Activated CD8-positive, alpha-beta memory T cell treated with anti-CD3 and anti-CD28 coated beads for 36 hours (primary cell): ENCODE results near the gene PCNX2. TPM values are rescaled to one million over a fixed set of nuclear protein-coding genes. Genes with fewer than 3 reads are reported as not detected.

Experiments
- CTCF ChIA-PET: fragments of 350-600 bp; sonication (Branson Sonifier 250); formaldehyde crosslinking; loops from one replicate; lab custom pipeline; 2021; ENCODE audit warnings: antibody characterized with exemption; lab: Charles Lee
- POLR2A ChIA-PET: fragments of 350-600 bp; sonication (Branson Sonifier 250); formaldehyde crosslinking; loops from one replicate; lab custom pipeline; 2021; ENCODE audit warnings: antibody characterized with exemption; lab: Charles Lee
- total RNA-seq, 2 experiments: library from RNA; stranded (reverse); gene quantifications; one replicate each; pipeline ENCODE4 v1.2.3, GENCODE V29; 2021

Gene PCNX2
- total RNA-seq, 2 experiments from 2014 or later = 18.7 to 20.2 TPM

DNA sequence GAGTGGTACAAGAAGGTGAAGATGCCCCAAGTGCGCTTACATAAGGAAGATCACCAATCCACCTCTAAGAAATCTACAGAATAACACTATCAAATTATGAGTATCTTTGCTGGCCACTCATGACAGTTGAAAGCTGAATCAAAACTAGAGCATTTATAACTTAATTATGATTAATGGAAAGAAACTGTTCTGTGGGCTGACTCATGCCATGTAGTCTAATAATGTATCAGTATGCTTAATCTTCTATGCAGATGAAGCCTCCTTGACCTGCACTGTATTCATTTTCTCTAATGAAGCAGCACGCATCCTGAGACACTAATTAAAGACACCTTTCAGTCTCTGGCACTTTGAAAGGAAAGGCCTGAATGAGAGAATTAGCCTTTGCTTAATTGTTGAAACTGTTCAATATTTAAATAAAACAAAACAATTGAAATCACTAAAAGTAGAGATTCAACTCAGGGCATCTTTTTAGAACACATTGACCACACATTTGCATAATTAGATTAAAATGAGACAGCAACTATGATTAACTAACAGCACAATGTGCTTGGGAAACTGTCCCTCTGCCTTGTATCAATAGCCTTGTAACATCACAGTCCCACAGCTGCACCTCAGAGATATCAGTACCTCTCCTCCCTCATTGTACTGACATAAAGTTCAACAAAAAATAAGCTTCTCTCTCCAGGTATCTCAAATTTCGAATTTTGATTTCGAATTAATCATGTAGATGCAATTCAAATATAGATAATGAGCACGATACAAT, 239.5 kb downstream of the PCNX2 start:
- CTCF ChIA-PET = no interaction called here
- POLR2A ChIA-PET = no interaction called here

DNA sequence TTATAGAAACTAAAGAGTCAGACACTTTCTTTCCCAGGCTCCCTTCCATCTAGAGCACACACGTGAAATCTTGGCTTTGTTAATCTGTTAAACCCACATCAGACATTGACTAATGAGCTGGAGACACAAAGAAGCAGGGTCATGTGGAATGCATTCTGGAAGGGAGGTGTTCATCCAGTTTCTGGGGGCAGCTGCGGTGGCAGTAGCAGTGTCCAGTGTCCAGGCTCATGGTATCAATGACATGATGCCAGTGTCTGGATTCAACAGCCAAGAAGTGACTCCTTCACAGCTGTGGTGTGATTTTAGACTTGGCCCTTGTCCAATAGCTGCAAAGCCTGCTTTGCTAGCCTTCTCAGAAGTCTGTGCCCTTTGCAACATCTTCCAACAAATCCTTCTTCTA, 249.9 kb downstream of the PCNX2 start:
- POLR2A ChIA-PET = no interaction called here
- CTCF ChIA-PET = no interaction called here

DNA sequence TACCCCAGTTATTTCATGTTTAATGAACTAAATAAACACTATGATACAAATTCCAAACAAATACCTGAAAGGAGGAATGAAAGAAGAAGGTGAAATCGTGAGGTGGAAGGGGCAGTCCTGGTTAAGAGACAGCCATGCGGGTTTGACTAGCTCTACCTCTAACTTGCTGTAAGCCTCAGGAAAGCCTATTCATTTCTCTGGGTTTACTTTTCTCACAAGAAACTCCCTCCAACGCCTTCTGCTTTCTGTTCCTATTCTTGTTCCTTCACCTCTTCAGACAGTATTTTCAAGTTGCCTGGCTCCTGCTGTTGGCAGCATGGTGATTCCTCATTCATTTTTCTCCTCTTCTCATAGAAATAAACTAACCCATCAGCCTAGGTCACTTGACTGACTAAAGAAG, 252.7 kb downstream of the PCNX2 start:
- ChIA-PET CTCF (no interaction called here), POLR2A (no interaction called here)

DNA sequence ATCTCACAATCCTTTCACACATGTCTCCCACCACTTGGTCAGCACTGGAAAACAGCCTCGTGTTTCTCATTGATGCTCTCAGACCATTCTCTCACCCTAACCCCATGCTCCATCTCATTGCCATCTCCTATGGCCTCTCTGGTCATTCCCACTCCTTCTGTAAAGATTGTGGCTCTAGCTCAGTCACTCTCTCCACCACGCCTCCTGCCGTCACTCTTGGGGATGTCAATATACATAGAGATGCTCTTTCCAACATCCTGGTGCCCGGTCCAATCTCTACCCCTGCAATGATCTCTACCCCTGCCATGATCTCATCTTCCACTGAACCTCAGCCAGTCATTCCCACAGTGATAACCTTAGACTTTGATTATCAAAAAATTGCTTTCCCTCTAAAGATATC, 255.0 kb downstream of the PCNX2 start:
- ChIA-PET CTCF (no interaction called here), POLR2A (no interaction called here)

DNA sequence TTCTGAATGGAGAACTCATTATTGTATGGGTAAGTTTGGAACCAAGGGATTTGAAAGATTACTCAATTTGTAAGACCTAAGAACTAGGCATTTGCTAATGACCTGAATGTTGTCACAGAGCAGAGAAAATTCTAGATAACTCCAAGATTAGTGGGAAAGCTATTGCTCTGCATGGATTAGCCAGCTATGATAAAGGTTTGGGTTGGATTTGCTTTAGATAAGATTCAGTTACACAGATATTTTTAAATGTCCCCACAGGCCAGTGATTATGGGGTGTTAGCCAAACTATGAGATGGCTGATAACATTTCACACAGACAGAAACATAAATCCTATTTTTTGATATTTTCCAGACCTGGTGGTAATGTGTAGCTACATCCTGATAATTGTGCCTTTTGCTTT, 256.9 kb downstream of the PCNX2 start:
- CTCF ChIA-PET = no interaction called here
- POLR2A ChIA-PET = no interaction called here

DNA sequence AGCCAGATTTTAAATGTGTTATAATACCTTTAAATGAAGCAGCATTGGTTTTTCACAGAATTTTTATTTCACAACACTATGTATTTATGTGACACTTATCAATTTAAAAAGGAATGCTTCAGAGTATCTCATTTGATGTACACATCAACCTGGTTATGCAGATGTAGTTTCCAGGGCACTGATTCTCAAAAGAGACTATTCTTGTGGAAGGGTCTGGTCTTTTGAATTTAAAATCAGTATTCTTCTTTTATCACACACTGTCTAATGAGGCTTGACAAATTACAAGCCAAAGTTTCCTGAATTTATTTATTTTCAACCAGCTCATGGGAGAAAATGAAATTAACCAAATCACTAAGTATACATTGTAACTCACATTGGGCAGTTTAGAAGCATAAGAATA, 257.7 kb downstream of the PCNX2 start:
- POLR2A ChIA-PET = no interaction called here
- CTCF ChIA-PET = no interaction called here

DNA sequence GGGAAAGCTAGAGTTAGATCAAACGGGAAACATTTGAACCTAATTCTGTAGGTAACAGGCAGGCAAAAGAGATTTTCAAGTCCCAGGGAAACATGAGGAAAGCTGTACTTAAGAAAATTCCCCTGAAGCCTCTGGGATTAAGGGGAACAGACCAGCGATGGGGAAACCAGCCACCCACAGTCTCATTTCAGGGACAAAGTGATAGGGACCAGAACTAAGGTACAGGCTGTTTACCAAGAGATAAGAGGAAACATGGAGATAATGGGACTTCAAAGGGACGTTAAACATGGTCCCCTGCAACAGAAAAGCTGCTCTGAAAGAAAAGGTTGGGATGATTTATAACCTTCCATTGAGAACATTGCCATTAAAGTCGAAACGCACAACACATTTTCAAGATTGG, 260.7 kb downstream of the PCNX2 start:
- CTCF ChIA-PET = no interaction called here
- POLR2A ChIA-PET = no interaction called here

DNA sequence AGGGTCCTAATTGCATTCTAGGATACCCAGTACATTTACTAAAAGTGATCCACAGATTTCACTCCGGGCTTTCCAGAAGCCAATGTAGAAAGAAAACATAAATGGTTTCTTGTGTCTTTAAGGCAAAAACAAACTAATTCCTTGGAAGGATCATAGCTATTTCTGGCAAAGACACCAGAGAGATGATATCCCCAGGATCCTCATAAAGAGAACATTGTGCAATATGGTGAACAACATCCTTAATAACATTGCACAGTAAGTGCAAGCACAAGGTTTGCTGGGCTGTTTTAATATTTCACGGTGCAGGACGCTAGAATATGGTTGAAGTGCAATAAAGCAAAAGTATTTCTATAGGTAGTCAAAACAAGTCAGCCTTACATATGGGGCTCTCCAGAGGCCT, 262.2 kb downstream of the PCNX2 start:
- ChIA-PET POLR2A (no interaction called here), CTCF (interaction anchor here (0.6 kb wide), 1 partner anchor 62 kb away, joined by 3 read pairs; no protein-coding TSS in a partner anchor)

DNA sequence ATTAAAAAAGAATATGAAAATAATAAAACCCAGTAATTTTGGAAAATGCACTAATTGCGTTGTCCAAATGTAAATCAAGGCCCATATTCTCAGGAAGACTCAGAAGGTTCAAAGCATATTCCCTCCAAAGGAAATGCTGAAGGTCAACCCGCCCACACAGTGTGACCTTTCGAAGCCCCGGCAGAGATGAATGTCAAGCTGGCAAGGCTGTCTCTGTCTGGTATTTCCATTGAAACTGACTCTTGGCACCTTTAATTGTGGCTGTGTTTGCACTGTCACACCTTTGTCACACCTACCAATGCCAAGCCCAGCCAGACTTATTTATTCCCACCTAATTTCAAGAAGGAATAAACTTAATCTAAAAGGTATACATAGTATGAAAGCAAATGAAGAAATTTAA, 262.6 kb downstream of the PCNX2 start:
- CTCF ChIA-PET = no interaction called here
- POLR2A ChIA-PET = no interaction called here

DNA sequence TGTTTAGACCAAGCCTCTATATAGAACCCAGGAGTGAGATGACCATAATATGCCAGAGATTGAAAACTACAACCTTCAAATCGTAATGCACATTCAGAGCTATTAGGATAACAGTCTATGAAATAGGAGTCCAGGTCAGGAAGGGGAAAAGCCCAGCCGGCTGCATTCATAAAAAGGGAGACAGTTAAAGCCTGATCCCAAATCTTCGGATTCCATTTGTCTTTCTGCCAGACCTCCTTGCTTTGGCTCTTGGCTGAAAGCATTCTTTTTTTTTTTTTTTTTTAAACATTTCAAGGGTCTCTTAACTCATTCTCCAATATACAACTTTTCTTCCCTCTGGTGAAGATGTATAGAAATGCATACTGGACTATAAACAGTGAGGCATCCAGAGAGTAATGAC, 264.0 kb downstream of the PCNX2 start:
- POLR2A ChIA-PET = no interaction called here

DNA sequence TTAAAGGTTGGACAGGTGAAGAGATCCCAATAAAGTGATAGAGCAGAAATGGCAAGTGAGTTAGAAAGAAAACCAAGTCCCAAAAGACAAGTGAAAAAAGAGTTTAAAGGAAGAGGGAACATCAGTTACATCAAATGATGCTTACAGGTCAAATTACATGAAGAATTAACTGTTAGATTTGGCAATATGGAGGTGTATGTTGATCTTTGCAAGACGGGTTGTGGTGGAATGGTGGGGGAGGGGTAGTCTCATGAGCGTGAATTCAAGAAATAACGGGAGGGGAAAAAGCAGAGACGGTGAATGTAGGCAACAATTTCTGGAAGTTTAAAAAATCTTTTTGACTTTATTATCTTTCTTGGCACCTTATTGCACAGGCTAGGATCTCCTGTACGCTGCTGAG, 268.5 kb downstream of the PCNX2 start:
- POLR2A ChIA-PET = no interaction called here
- CTCF ChIA-PET = no interaction called here

More for the DNA sequence above, 264.0 kb downstream of the PCNX2 start:
- CTCF ChIA-PET = interaction anchor here (0.7 kb wide), 1 partner anchor 63 kb away, joined by 3 read pairs; no protein-coding TSS in a partner anchor

DNA sequence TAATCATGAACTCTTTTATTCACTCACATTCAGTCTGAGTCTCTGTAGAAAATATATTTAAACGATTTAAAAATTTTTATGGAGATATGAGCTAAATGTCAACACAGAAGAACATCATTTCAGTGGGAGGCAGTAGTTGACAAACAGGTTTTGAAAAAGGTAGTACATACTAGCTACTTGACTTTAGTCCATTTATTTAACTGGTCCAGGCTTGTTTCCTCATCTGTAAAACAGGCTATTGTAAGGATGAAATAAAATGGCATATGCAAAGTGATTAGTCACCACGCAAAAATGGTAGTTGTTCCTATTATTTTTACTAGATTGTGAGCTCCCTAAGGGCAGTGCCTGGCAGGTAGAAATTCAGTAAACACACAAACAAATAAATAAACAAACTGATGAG, 270.0 kb downstream of the PCNX2 start:
- POLR2A ChIA-PET = no interaction called here
- CTCF ChIA-PET = no interaction called here

DNA sequence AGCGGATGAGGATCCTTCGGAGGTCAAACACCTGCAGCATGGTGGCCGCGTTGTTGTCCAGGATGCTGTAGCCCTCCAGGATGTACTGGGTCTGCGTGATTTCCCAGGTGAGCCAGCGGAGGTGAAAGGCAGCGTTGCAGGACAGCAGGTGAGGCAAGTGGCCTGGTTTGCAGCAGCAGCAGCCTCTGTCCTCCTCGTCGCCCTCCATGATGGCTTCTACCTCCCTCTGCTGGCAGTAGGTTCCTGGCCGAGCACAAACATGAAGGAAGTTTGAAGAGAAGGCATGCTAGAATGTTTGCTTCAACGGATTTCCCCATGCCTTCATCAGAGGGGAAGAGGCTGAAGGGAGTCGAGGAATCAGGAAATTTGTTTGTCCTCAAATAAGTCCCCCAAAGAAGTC, 270.4 kb downstream of the PCNX2 start:
- POLR2A ChIA-PET = no interaction called here
- CTCF ChIA-PET = no interaction called here

DNA sequence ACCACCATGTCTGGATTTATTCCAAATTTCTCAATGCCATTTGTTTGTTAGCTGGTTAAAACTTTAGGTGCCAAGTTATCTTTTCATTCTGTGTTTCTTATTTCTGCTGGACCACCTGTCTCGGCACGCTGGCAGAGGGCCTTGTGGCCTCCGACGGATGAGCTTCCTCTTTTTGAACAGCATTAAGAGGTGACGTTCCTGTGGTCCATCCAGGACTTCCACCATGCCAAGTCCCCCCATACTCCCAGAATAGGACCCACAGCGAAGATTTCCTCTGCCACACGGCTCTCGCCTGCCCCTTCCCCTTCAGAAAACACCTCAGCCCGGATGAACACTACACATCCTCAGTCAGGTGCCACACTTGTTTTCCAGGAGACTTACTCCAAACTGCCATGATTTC, 271.3 kb downstream of the PCNX2 start:
- ChIA-PET POLR2A (no interaction called here), CTCF (no interaction called here)

DNA sequence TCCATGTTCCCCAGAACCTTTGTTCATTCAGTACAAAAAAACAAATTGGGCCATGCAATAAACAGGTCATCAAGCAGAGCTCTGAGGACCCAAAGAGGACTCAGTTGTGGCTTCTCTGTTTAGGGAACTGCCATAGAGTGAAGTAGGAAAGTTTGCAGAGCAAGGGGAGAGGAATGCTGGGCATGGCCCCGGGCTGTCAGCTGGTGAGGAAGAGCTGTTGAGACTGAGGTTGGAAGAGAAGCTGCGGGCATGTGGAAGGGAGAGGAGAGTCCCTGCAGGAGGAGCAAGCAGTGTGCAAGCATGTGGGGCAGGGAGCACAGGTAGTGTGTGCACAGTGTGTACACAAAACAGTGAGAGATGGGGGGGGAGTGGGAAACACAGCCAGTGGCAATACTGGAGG, 273.3 kb downstream of the PCNX2 start:
- CTCF ChIA-PET = no interaction called here

DNA sequence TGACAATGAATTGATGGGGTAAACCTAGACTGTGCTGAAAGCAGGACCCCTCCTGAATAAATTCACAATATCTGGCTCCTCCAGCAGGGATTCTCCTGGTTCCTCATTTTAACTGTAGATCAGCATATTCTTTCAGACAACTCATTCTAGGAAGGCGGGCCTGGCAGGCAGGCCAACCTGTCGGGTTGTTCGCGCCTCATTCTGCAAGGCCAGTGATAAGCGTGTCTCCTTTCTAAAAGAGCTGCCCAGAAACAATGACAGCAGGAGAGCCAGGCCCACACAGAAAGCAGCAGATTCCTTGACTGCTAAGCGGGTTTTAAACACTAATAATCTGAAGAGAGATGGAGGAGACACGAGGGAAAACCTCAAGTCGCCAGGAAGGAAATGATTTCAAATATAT, 275.1 kb downstream of the PCNX2 start:
- ChIA-PET POLR2A (no interaction called here), CTCF (no interaction called here)

More for the DNA sequence above, 273.3 kb downstream of the PCNX2 start:
- POLR2A ChIA-PET = no interaction called here

DNA sequence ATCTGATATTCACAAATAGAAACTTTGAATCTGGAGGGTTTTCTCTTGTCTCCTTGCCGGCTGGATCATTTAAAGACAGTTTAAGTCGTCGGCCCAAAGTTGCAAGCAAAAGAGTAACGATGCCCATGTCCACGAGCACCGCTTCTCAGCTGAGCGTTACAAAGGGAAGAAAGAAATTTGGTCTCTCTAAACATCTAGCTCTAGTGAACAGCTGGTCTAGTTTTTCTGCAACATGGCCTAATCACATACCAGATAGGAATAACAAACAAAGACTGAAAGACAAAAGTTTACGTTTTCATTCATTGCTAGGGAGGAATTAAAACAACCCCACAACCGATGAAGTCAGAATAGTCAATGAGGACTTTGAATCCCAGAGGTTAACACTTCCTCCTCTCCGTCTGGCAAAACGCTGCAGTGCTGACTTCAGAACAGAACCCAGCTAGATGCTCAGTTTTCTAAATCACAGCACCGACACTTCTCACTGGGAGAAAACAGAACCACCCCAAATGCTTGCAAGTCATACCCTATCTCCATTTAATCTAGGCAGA, 275.7 kb downstream of the PCNX2 start:
- POLR2A ChIA-PET = no interaction called here
- CTCF ChIA-PET = no interaction called here

DNA sequence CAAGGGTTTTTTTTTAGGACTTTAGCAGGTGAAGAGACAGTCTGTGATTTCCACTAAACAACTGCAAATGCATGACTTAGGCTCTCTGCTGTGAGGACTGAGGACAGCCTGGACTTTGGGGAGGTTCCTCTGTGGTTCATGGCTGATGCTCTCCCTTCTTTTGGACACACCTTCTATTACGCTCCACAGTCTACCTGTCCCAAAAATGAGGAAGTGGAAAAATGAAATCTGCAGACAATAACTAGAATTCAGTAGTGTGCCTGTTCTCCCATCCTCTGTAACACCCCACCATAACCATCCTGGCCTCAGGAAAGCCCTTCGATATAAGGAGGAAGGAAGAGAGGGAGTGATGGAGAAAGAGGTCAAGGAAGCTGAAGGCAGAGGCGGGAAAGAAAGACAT, 276.4 kb downstream of the PCNX2 start:
- ChIA-PET POLR2A (no interaction called here), CTCF (no interaction called here)

DNA sequence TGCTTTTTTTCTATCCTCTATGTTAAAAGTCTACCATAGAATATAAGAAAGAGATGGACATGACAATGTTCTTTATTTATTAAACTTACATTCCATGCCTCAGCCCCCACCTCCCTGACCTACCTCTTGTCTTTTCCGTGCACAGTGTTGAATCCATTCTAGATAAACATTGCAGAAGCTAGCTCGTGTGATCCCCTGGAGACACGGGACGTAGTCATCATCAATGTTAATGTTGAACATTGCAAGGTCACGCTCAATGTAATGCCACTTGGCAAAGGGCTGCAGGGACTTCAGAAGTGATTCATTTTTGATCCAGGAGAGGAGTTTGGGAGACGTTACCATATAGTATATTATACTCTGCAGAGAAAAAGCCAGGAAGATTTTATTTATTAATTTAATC, 278.7 kb downstream of the PCNX2 start:
- CTCF ChIA-PET = no interaction called here
- POLR2A ChIA-PET = interaction anchor here (0.7 kb wide), 1 partner anchor 33 kb away, joined by 5 read pairs; no protein-coding TSS in a partner anchor

DNA sequence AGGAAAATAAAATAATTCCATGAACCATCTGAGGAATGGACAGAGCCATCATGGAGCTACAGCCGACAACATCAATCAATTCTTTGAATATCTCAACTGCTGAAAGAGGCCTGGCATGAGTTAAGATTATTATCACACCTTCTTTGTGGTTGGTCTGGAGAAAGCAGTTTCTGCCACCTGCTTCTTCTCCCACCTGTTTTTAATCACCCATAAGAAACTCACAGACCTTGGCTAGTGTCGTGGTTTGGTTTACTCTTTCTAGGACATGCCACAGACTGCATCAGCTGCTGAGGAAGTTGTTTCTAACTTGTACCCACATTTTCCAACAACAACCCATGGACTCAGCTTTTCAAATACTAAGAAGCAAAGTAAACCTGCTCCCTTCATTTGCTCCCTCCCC, 279.6 kb downstream of the PCNX2 start:
- ChIA-PET POLR2A (no interaction called here), CTCF (no interaction called here)

DNA sequence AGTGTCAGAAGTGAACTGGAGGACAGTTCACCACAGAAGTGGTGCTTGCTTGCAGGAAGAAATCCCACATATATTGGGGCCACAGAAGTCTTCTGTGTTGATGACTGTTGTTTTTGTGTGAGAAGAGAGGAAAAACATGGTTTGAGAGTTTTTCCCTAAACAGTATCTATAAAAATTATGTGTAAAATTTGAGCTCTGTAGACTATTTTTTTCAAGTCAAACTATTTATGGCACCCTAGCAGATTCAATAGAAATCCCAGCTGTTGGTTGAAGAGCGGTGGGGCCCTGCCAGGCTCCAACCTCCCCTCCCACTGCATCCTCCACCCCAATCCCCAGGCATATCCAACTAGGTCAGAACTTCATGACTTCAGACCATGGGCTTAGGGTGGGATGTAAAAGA, 283.5 kb downstream of the PCNX2 start:
- ChIA-PET POLR2A (no interaction called here), CTCF (no interaction called here)
